ENCODE results near the gene LRP8.
"Not testable (repeated sequence)": the region's sequence is repeated elsewhere in the genome, so short reads cannot be mapped to it uniquely, and the experiment has no call there.

LRP8 gene

GRCh38 chr1:53284224-53285020 is 43.4 kb downstream of the LRP8 start:
- no peak for DNase-seq (ENCODE audit: low spot score)

- not testable (repeated sequence) for DNase-seq (ENCODE audit: low spot score)
These were observed 44.7 kb downstream of the LRP8 start for GRCh38 chr1:53283156-53283555.

- no peak for DNase-seq (ENCODE audit: low spot score)
These were observed 46.7 kb downstream of the LRP8 start for GRCh38 chr1:53281133-53281532.

GRCh38 chr1:53280496-53280895 is 47.4 kb downstream of the LRP8 start:
- no peak for DNase-seq (ENCODE audit: low spot score)

GRCh38 chr1:53279296-53280200 is 48.3 kb downstream of the LRP8 start:
- DNase-seq (ENCODE audit: low spot score), result no peak

GRCh38 chr1:53278298-53278725 is 49.6 kb downstream of the LRP8 start:
- peak; percentile 85 for DNase-seq (ENCODE audit: low spot score)

- DNase-seq (ENCODE audit: low spot score), result no peak
These were observed 50.5 kb downstream of the LRP8 start for GRCh38 chr1:53277326-53277725.

GRCh38 chr1:53276902-53277281 is 51.0 kb downstream of the LRP8 start:
- DNase-seq (ENCODE audit: low spot score), result no peak

GRCh38 chr1:53276153-53276901 is 51.5 kb downstream of the LRP8 start:
- no peak for DNase-seq (ENCODE audit: low spot score)

GRCh38 chr1:53275566-53275965 is 52.3 kb downstream of the LRP8 start:
- DNase-seq (ENCODE audit: low spot score), result no peak

GRCh38 chr1:53274541-53275185 is 53.2 kb downstream of the LRP8 start:
- DNase-seq (ENCODE audit: low spot score), result no peak

GRCh38 chr1:53274026-53274425 is 53.8 kb downstream of the LRP8 start:
- DNase-seq (ENCODE audit: low spot score), result no peak

GRCh38 chr1:53273526-53273925 is 54.3 kb downstream of the LRP8 start:
- no peak for DNase-seq (ENCODE audit: low spot score)

- DNase-seq (ENCODE audit: low spot score), result no peak
These were observed 55.5 kb downstream of the LRP8 start for GRCh38 chr1:53272349-53272748.

- DNase-seq (ENCODE audit: low spot score), result no peak
These were observed 56.3 kb downstream of the LRP8 start for GRCh38 chr1:53271446-53272090.

GRCh38 chr1:53270873-53271272 is 57.0 kb downstream of the LRP8 start:
- no peak for DNase-seq (ENCODE audit: low spot score)

- DNase-seq (ENCODE audit: low spot score), result no peak
These were observed 57.8 kb downstream of the LRP8 start for GRCh38 chr1:53270107-53270506.

- DNase-seq (ENCODE audit: low spot score), result no peak
These were observed 60.1 kb downstream of the LRP8 start for GRCh38 chr1:53267761-53268160.

GRCh38 chr1:53266038-53266437 is 61.8 kb downstream of the LRP8 start:
- DNase-seq (ENCODE audit: low spot score), result peak; percentile 60

GRCh38 chr1:53265581-53265980 is 62.3 kb downstream of the LRP8 start:
- no peak for DNase-seq (ENCODE audit: low spot score)

GRCh38 chr1:53264048-53264447 is 63.8 kb downstream of the LRP8 start:
- DNase-seq (ENCODE audit: low spot score), result no peak

Measured in D341Med (cell line).